Smooth muscle cell (in vitro differentiated cells): ENCODE results near the gene THSD4. TPM values are rescaled to one million over a fixed set of nuclear protein-coding genes. Genes with fewer than 3 reads are reported as not detected.

Experiments used
- DNase-seq: peaks from one replicate; lab custom pipeline; 2025; ENCODE audit not compliant: unreplicated experiment; lab: John Stamatoyannopoulos, UW
- H2AFZ ChIP-seq: fragments of 200-600 bp; sonication (generic); 2 replicates; pipeline ENCODE4 v1.6.0; 2016; ENCODE audit warnings: antibody characterized with exemption, low read depth, mild to moderate bottlenecking
- H3F3A ChIP-seq: fragments of 200-600 bp; sonication (generic); 2 replicates; pipeline ENCODE4 v1.6.0; 2017; ENCODE audit warnings: antibody characterized with exemption, low read depth
- H3K27ac ChIP-seq: fragments of 200-600 bp; sonication (generic); 2 replicates; pipeline ENCODE4 v1.5.1; 2016; ENCODE audit warnings: low read depth, mild to moderate bottlenecking
- H3K27me3 ChIP-seq: fragments of 200-600 bp; sonication (generic); 2 replicates; pipeline ENCODE4 v1.6.1; 2016; ENCODE audit warnings: low read depth, mild to moderate bottlenecking
- H3K36me3 ChIP-seq: fragments of 200-600 bp; sonication (generic); 2 replicates; pipeline ENCODE4 v1.5.1; 2016; ENCODE audit warnings: low read depth
- H3K4me1 ChIP-seq: fragments of 200-600 bp; sonication (generic); 2 replicates; pipeline ENCODE4 v1.5.1; 2016; ENCODE audit warnings: low read depth
- H3K4me2 ChIP-seq: fragments of 200-600 bp; sonication (generic); 2 replicates; pipeline ENCODE4 v1.6.0; 2016; ENCODE audit warnings: mild to moderate bottlenecking
- H3K4me3 ChIP-seq: fragments of 200-600 bp; sonication (generic); 2 replicates; pipeline ENCODE4 v1.5.1; 2016; ENCODE audit warnings: mild to moderate bottlenecking
- H3K79me2 ChIP-seq: fragments of 200-600 bp; sonication (generic); 2 replicates; pipeline ENCODE4 v1.6.0; 2016; ENCODE audit warnings: low read depth, mild to moderate bottlenecking
- H3K9ac ChIP-seq: fragments of 200-600 bp; sonication (generic); 2 replicates; pipeline ENCODE4 v1.6.0; 2016; ENCODE audit warnings: low read depth
- H3K9me3 ChIP-seq: fragments of 200-600 bp; sonication (generic); replicated peaks from 2 replicates; pipeline ENCODE4 v1.5.1; 2016; ENCODE audit warnings: low read depth
- H4K20me1 ChIP-seq: fragments of 200-600 bp; sonication (generic); 2 replicates; pipeline ENCODE4 v1.6.0; 2016; ENCODE audit warnings: low read depth
- CTCF ChIP-seq: fragments of 200-600 bp; sonication (generic); IDR thresholded peaks from 2 replicates; pipeline ENCODE4 v1.5.1; 2017; ENCODE audit warnings: borderline replicate concordance, mild to moderate bottlenecking, antibody characterized with exemption; ENCODE audit not compliant: insufficient read depth, poor library complexity, severe bottlenecking
- WGBS: methylation state at CpG from one replicate; pipeline ENCODE4 v1.1.7; 2016; ENCODE audit warnings: low lambda C conversion rate; 5-methylcytosine and 5-hydroxymethylcytosine counted together
- polyA plus RNA-seq: library from polyadenylated mRNA; unstranded; fragments of >200 nt; fragmentation: Nextera tagmentation; extraction: Ambion mirVana; gene quantifications from 2 replicates; pipeline ENCODE4 v1.2.1, GENCODE V29; 2016
- total RNA-seq: library from RNA; depleted of rRNA; stranded (reverse); fragments of >200 nt; gene quantifications from 2 replicates; pipeline ENCODE4 v1.2.3, GENCODE V29; 2014

THSD4 gene
- total and polyA plus RNA-seq, 2 experiments from 2014 or later = 2.5 to 4.1 TPM

- no peaks in the 10 kb centered on the region for H4K20me1 ChIP-seq
- no peak overlapping the region for H3K4me3 ChIP-seq
- H3K4me1 ChIP-seq = no peaks in the 10 kb centered on the region
- 92% methylated on average over 3 of the region's 3 CpGs for WGBS
- H3F3A ChIP-seq = no peaks in the 10 kb centered on the region
- H3K9ac ChIP-seq = no peak overlapping the region
- H3K79me2 ChIP-seq = no peaks in the 10 kb centered on the region
- no peaks in the 10 kb centered on the region for H3K36me3 ChIP-seq
- no peak overlapping the region for H2AFZ ChIP-seq
- no peak for DNase-seq
- no peak overlapping the region for H3K27ac ChIP-seq
- no peaks in the 10 kb centered on the region for H3K9me3 ChIP-seq
- TF ChIP-seq CTCF = no peak
- H3K27me3 ChIP-seq = no peaks in the 10 kb centered on the region
- H3K4me2 ChIP-seq = no peak overlapping the region
These were observed 310.1 kb downstream of the THSD4 start for GRCh38 chr15:71425388-71425787.

GRCh38 chr15:71426792-71427191, 311.5 kb downstream of the THSD4 start:
- Histone ChIP-seq H3K27me3 (no peaks in the 10 kb centered on the region), H2AFZ (no peak overlapping the region), H3K36me3 (no peaks in the 10 kb centered on the region), H4K20me1 (no peaks in the 10 kb centered on the region), H3K27ac (no peak overlapping the region), H3F3A (no peaks in the 10 kb centered on the region), H3K9me3 (no peaks in the 10 kb centered on the region), H3K4me1 (no peaks in the 10 kb centered on the region), H3K4me2 (no peak overlapping the region), H3K4me3 (no peak overlapping the region), H3K9ac (no peak overlapping the region), H3K79me2 (no peaks in the 10 kb centered on the region)
- 94% methylated on average over 2 of the region's 2 CpGs for WGBS
- DNase-seq = no peak
- no peak for TF ChIP-seq CTCF

DNA sequence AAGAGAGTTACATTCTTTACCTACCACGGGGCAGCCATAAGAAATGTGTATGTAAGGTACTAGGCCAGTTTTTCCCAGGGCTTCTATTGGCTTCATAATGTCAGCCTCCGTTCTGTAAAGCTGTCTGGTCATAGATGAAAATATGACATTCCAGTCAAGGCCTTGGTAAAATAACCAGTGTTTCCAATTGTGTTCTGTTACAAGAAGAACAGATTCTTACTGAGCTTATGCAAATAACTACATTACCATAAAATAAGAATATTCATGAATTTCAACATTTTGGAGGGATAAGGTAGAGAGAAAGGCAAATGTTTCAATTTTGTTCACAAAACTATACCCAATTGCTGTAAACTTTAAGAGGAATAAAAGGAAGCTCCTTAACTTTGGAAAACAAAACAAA, 315.5 kb downstream of the THSD4 start:
- Histone ChIP-seq H3K4me3 (no peak overlapping the region), H4K20me1 (no peaks in the 10 kb centered on the region), H3K27me3 (no peaks in the 10 kb centered on the region), H3K9ac (no peak overlapping the region), H3F3A (no peaks in the 10 kb centered on the region), H3K4me1 (no peaks in the 10 kb centered on the region), H3K27ac (no peak overlapping the region), H3K79me2 (no peaks in the 10 kb centered on the region), H3K4me2 (no peak overlapping the region), H3K36me3 (no peaks in the 10 kb centered on the region), H3K9me3 (no peaks in the 10 kb centered on the region), H2AFZ (no peak overlapping the region)
- no peak for DNase-seq
- TF ChIP-seq CTCF = no peak
- WGBS = 88% methylated on average over 2 of the region's 2 CpGs
